Fibroblast of lung (primary cell): Measurements from ENCODE around the gene HOXB1.

Source experiments
- CTCF ChIP-seq, 2 donors: IDR thresholded peaks in 1 of 2; conservative IDR thresholded peaks in 1 of 2; 1 replicate in 1 of 2; 2 replicates in 1 of 2; pipeline ENCODE4 v1.5.1; 2011 to 2012; ENCODE audit warnings: low read length in 2 of 2, control low read depth in 1 of 2, inconsistent platforms in 1 of 2, low read depth in 1 of 2, mild to moderate bottlenecking in 1 of 2
- EZH2 ChIP-seq: IDR thresholded peaks from 2 replicates; pipeline ENCODE4 v1.5.1; 2012; ENCODE audit warnings: low read length, control low read depth, mild to moderate bottlenecking; ENCODE audit errors: missing control alignments

- TF ChIP-seq CTCF (conservative IDR thresholded peaks at IDR 0.05 in 1 of 2, IDR thresholded peaks at IDR 0.05 in 1 of 2; ENCODE audit: low read depth in 1 of 2, low read length in 2 of 2) (no peak), EZH2 (no peak)
These were observed 49.1 kb upstream of the HOXB1 start for GRCh38 chr17:48579760-48580554.
